HT1080 (cell line): ENCODE data around the gene AVP. TPM values are rescaled to one million over a fixed set of nuclear protein-coding genes. Genes with fewer than 3 reads are reported as not detected.

Experiments used
- DNase-seq: peaks from one replicate; pipeline ENCODE4 v3.0.0-alpha.2; 2015; ENCODE audit warnings: low read depth
- total RNA-seq: library from RNA; depleted of rRNA; stranded (reverse); fragments of >200 nt; shearing (Covaris generic); gene quantifications from 2 replicates; pipeline ENCODE4 v1.2.3, GENCODE V29; 2014

AVP gene
- total RNA-seq, 1 experiment from 2014 or later, result not detected

- DNase-seq, result no peak
Observed at GRCh38 chr20:3111507-3111906, 27.0 kb upstream of the AVP start.

- no peak for DNase-seq
Observed at GRCh38 chr20:3109350-3110302, 25.1 kb upstream of the AVP start.

GRCh38 chr20:3107464-3108025 lies 23.0 kb upstream of the AVP start:
- DNase-seq, result no peak

DNA sequence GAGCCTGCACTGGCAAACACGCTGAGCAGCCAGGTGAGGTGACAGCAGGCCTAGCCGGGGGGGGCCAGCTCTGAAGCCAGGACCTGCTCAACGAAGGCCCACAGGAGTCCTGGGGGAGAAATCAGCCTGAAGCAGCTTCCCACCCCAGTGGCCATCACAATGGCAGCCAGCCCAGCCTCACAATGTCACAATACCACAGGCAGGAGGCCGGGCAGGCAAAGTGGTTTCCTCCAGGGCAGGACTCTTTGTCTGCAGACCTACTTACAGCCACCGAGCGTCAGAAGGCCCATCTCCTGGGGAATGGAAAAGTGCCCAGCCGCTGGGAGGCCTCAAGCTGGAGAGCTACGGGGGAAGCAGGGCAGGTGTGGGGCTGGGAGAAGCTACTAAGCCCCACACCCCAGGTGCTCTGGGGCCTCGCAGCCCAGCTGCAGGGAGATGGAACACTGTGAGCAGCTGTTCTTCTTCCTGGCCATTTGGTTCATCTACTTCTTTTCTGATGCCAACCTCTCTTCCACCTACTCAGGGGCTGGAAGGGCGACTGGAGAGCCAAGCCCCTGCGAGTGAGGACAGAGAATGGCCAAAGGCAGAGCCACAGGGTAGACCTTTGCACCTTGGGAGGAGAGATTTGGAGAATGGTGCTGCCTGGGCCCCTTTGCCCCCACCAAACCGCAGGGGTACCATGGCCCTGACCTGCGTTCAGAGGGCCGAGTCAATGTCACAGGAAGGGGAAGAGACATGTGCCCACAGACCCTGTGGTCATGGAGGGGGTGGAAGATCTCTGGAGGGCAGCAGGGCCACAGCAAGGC lies 22.3 kb upstream of the AVP start:
- DNase-seq, result no peak

GRCh38 chr20:3106185-3106584 lies 21.7 kb upstream of the AVP start:
- DNase-seq, result no peak

GRCh38 chr20:3105256-3106137 lies 21.0 kb upstream of the AVP start:
- no peak for DNase-seq

DNA sequence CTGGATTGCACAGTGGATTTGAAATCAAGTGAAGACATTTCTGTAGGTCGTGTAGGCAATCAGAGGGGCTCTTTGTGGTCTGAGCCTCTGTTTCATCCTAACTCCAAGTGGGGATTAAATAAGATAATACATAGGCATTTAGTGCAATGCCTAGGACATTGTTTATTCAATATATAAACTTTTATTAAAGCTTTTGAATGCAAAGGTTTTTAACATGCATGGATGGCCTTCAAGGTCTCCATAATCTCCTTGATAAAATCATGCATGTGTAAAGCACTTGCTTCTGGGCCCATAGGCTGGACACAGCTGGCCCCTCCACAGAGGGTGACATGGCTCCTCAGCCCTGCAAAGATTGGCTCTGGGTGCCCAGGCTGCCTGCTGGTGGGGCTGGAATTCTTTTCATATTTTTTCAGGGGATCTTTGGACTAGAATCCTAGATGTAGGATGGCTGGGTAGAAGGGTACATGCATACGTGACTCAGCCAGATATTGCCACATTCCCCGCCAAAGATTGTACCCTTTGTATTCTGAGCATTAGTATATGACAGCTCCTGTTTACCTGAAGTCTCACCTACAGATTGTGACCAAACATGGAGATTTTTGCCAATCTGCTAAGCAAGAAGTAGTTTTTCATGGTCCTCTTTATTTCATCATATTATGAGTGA lies 19.0 kb upstream of the AVP start:
- no peak for DNase-seq

DNA sequence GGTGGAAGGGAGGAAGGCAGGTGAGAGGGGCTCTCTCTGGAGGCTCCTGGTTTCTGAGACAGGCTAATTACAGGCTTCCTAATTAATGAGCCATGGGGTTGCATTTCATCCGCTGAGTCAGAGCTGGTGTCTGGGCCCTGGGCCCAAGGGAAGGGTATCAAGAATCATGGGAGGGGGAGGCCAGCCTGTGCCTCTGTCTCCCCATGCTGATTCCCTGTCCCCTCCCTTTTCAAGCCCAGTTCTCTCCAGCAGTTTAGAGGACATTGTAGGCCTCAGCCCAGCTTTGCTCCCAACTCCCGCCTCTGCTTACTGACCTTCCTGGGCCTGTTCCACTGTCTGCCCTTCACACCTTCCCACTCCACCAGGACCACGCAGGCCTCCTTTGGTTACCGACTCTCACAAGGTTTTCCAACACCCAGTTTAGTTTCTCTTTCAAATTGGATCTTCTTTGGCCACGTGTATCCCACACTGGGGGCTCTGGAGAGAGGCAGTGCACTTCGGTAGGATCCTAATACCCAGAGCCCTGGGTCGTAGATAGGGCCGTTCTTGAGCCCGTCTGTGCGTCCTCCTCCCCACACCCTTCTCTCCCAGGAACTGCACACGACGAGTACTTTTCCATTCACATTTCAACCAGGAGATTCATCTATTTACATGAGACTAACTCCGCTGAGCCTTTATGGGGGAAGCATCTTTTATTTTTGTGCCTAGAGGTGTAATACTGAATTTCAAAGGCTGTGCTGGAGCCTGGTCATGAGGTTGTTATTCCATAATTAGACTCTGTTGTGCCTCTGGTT lies 18.2 kb upstream of the AVP start:
- DNase-seq, result no peak

GRCh38 chr20:3101737-3102574 lies 17.4 kb upstream of the AVP start:
- DNase-seq, result no peak

DNA sequence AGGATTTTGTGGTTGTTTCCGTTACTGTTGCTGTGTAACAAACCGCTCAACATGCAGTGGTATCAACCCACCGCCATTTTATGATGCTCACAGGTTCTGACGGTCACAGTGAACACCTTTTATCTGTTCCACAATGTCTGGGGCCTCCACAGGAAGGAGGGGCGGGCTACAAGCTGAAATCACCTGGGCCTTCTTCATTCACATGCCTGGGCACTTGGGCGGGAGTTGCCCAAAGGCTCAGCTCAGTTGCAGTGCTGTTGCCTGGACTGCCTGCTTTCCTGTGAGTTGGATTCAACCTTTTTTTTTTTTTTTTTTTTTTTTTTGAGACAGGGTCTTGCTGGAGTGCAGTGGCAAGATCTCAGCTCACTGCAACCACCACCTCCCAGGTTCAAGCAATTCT lies 16.7 kb upstream of the AVP start:
- no peak for DNase-seq

GRCh38 chr20:3100480-3100879 lies 16.0 kb upstream of the AVP start:
- no peak for DNase-seq

DNA sequence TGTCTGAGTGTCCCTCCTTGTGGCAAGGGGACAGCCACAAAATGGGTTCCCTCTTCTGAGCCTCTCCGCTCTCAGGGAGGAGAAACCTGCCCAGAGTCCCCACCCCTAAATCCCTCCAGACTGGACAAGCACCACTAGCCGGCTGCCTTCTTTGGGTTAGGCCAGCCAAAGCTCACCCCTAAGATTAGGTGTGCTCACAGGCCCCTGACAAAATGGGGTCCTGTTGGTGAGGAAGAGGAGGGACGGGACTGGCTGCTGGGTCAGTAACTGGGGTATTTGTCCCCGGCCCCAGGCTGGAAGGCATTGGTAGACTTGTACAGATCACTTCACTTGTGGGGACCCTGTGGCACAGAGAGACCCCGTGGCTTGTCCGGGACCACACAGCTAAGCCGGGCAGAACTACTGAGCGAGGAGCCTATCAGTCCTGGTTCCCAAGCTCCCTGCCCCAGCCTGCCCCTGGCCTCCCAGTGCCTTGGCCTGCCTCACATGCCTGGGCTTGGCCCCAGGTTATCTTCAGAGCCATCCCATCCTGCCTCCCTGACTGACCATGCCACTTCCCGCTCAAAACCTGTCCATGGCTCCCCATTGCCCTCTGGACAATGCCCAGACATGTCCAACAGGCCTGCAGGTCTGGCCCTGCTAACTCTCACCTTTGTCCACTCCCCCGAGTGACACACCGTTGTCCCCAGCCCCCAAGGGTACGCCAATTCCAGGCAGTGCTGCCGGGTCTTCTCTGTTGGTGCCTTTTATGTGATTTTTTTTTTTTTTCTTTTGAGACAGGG lies 10.5 kb upstream of the AVP start:
- DNase-seq, result no peak

- DNase-seq, result no peak
Observed at GRCh38 chr20:3093861-3094361, 9.4 kb upstream of the AVP start.

DNA sequence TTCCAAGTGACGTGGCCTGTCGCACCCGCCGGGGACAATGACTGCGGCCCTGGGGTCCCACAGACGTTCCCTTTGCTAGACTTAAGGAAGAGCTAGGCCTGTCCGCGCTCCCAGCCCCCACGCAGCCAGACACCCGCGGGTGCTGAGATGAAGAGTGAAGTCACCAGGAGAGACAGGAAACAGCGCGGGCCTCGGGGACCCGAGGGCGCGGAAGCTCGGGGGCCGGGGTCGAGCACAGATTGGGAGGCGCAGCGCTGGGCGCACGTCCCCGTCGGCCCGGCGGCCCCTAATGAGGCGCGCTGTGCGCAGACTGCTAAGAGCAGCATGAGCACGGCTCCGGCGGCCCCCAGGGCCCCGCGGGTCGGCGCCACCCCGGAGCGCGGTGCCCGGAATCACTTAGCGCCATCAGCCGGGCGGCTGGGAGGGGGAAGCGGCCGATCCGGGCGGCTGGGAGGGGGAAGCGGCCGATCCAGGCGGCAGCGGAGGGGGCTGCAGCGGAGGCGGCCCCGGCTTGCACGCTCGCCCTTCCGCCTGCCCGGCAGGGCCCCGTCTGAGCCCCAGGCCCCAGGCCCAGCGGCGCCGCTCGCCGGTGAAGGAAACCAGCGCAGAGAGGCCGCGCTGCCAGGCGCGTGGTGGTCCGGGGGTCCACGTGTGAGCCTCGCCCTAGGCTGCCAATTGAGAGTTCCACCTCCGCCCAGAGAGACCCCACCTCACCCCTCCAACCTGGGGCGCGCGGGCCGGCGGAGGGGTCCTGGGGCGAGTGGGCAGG lies 8.3 kb upstream of the AVP start:
- no peak for DNase-seq

DNA sequence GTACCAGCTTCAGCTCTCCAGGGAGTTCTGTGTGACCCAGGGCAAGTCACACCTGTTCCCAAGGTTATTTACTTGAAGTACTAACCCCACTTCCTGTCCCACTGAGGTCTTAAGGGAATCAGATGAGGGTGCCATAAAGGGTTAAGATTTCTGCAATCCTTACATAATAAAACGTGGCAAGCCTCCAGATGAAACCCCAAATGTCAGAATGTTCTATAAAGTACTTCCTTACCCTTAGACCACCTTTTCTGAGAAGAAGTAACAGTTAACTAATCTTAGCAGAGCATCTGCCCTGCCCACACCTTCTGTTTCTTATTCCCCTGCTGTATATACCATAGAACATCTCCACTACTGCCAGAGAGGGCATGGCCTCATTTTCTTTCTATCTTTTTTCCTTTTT lies 6.0 kb upstream of the AVP start:
- DNase-seq, result no peak

DNA sequence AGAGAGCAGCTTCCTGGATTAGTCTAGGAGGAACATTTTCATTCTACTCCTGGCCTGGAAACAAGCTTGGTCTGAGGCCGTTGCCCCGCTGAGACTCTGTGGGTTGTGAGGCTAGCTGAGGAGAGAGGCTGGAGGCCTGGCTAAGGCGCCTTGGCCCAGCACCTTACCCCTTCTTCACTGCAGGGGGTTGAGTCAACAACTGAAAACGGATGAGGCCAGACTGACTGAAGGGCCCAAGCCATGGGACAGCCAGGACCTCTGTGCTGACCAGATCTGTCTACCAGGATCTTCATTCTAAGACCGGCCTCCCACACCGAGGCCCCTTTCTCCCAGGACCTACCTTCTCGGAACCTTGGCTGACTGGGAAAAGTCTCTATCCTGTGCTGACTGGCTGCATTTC lies 3.5 kb upstream of the AVP start:
- no peak for DNase-seq

GRCh38 chr20:3085571-3086072 lies 1.1 kb upstream of the AVP start:
- DNase-seq, result no peak
